GM12878 (cell line): Measurements from ENCODE around the gene FAM118A. TPM values are rescaled to one million over a fixed set of nuclear protein-coding genes. Genes with fewer than 3 reads are reported as not detected.

Experiments used
- ATAC-seq: fragments of 200-7000 bp; cut with Tn5 transposase; 3 replicates; pipeline ENCODE4 v1.9.1; 2020; ENCODE audit warnings: mild to moderate bottlenecking, moderate library complexity
- BruUV-seq: library from RNA; stranded (reverse); fragments of 400-500 nt; replicated peaks from 2 replicates; lab custom pipeline; 2021; lab: Mats Ljungman, UMichigan
- CTCF ChIA-PET: fragments of 300-600 bp; sonication (Branson Sonifier 250); formaldehyde crosslinking; extraction: SDS; loops from one replicate; lab custom pipeline; 2021; ENCODE audit warnings: inconsistent platforms; lab: Yijun Ruan, JAX
- POLR2A ChIA-PET: fragments of 350-600 bp; formaldehyde crosslinking; extraction: SDS; loops from one replicate; lab custom pipeline; 2021; ENCODE audit warnings: inconsistent platforms; lab: Charles Lee
- RAD21 ChIA-PET: fragments of 300-600 bp; sonication (Branson Sonifier 250); formaldehyde crosslinking; loops from one replicate; lab custom pipeline; 2023; ENCODE audit warnings: antibody characterized with exemption; ENCODE audit not compliant: unreplicated experiment; lab: Charles Lee
- SMC1A ChIA-PET: fragments of 300-600 bp; sonication (Branson Sonifier 250); formaldehyde crosslinking; loops from one replicate; lab custom pipeline; 2023; ENCODE audit not compliant: unreplicated experiment, uncharacterized antibody; lab: Charles Lee
- DNase-seq: peaks from one replicate; pipeline ENCODE4 v3.0.0-alpha.2; 2011; ENCODE audit warnings: low read depth, low spot score
- FAIRE-seq: peaks from 3 replicates; lab custom pipeline; 2011; peaks lifted over from hg19 to GRCh38; lab: Jason Lieb, UNC
- H2AFZ ChIP-seq: 2 replicates; pipeline ENCODE4 v1.6.0; 2011; ENCODE audit warnings: low read depth, low read length, control low read depth; ENCODE audit not compliant: control insufficient read depth
- H3K27ac ChIP-seq: 2 replicates; pipeline ENCODE4 v1.5.1; 2011; ENCODE audit warnings: control low read depth; ENCODE audit not compliant: control insufficient read depth, insufficient read depth
- H3K27me3 ChIP-seq, 2 experiments: replicated peaks in 1 of 2; 2 replicates each; pipeline versions ENCODE4 v1.6.0 to v1.6.1; 2011; ENCODE audit warnings: low read length in 1 of 2; ENCODE audit not compliant: control insufficient read depth in 2 of 2, insufficient read depth in 2 of 2
- H3K36me3 ChIP-seq, 2 experiments: 2 replicates each; pipeline ENCODE4 v1.5.1; 2011; ENCODE audit warnings: low read length in 1 of 2; ENCODE audit not compliant: control insufficient read depth in 2 of 2, insufficient read depth in 2 of 2
- H3K4me1 ChIP-seq: 2 replicates; pipeline ENCODE4 v1.6.1; 2011; ENCODE audit warnings: mild to moderate bottlenecking, low read length, moderate library complexity, mixed read lengths; ENCODE audit not compliant: control insufficient read depth, insufficient read depth
- H3K4me2 ChIP-seq: 2 replicates; pipeline ENCODE4 v1.6.0; 2011; ENCODE audit warnings: control low read depth; ENCODE audit not compliant: control insufficient read depth, insufficient read depth
- H3K4me3 ChIP-seq: fragments of 200-600 bp; sonication (generic); 2 replicates; pipeline ENCODE4 v1.5.1; 2016
- H3K79me2 ChIP-seq: 2 replicates; pipeline ENCODE4 v1.6.0; 2011; ENCODE audit warnings: low read length; ENCODE audit not compliant: control insufficient read depth, insufficient read depth
- H3K9ac ChIP-seq: 2 replicates; pipeline ENCODE4 v1.8.0; 2011; ENCODE audit warnings: low read length, control low read depth, mixed read lengths; ENCODE audit not compliant: control insufficient read depth, insufficient read depth
- H3K9me3 ChIP-seq: replicated peaks from 3 replicates; pipeline ENCODE4 v1.5.1; 2011; ENCODE audit warnings: mild to moderate bottlenecking, low read length; ENCODE audit not compliant: control insufficient read depth, insufficient read depth
- H4K20me1 ChIP-seq: 2 replicates; pipeline ENCODE4 v1.6.0; 2011; ENCODE audit not compliant: control insufficient read depth, insufficient read depth
- ATF7 ChIP-seq: fragments of 450-650 bp; IDR thresholded peaks from 2 replicates; pipeline ENCODE4 v1.6.1; 2016; ENCODE audit warnings: low read depth, mild to moderate bottlenecking
- FOS ChIP-seq: IDR thresholded peaks from 3 replicates; pipeline ENCODE4 v1.6.1; 2011; ENCODE audit warnings: borderline replicate concordance; ENCODE audit not compliant: insufficient read length; ENCODE audit errors: extremely low read depth
- PAX8 ChIP-seq: fragments of 450-650 bp; IDR thresholded peaks from 2 replicates; pipeline ENCODE4 v1.6.1; 2017; ENCODE audit warnings: mild to moderate bottlenecking, moderate library complexity
- SMAD1 ChIP-seq: fragments of 450-650 bp; IDR thresholded peaks from 2 replicates; pipeline ENCODE4 v1.6.1; 2018; ENCODE audit warnings: mild to moderate bottlenecking, low read depth; ENCODE audit not compliant: partially characterized antibody
- ZNF24 ChIP-seq: fragments of 450-650 bp; IDR thresholded peaks from 2 replicates; pipeline ENCODE4 v1.6.1; 2017; ENCODE audit warnings: antibody characterized with exemption, mild to moderate bottlenecking
- ZZZ3 ChIP-seq: IDR thresholded peaks from 2 replicates; pipeline ENCODE4 v1.6.1; 2011; ENCODE audit warnings: low read depth; ENCODE audit not compliant: control insufficient read depth, insufficient read length
- WGBS: methylation state at CpG from one replicate; pipeline ENCODE4 v1.1.6; 2016; ENCODE audit warnings: low lambda C conversion rate; ENCODE audit not compliant: insufficient replicate concordance, insufficient coverage; ENCODE audit errors: missing lambda C conversion rate; 5-methylcytosine and 5-hydroxymethylcytosine counted together
- in situ Hi-C: fragments of 300-500 bp; cut with MboI; formaldehyde crosslinking; loops from 9 replicates; pipeline ENCODE4 v1.14.3; 2018; ENCODE audit warnings: mixed read lengths
- intact Hi-C: fragments of 100-400 bp; cut with micrococcal nuclease; formaldehyde crosslinking; loops from one replicate; pipeline ENCODE4 v1.14.2; 2022; ENCODE audit not compliant: unreplicated experiment
- polyA plus RNA-seq, 11 experiments: library from polyadenylated mRNA; depleted of rRNA in 4 of 11; unstranded in 6 of 11; stranded (reverse) in 5 of 11; fragments of >200 nt; fragmentation: Nextera tagmentation in 4 of 11; fragmentation: Illumina TruSeq in 1 of 11; extraction: Ambion mirVana in 4 of 11; extraction: Trizol in 1 of 11; gene quantifications; 1 replicate in 1 of 11; 2 replicates in 10 of 11; pipeline versions ENCODE4 v1.2.1 to v1.2.3, GENCODE V29; 2011 to 2016; ENCODE audit warnings: inconsistent platforms in 2 of 11, missing spikeins in 2 of 11, low read depth in 1 of 11
- total RNA-seq, 4 experiments: library from RNA; depleted of rRNA in 3 of 4; stranded (reverse); fragments of >200 nt in 3 of 4; fragmentation: Illumina TruSeq in 1 of 4; extraction: Trizol in 1 of 4; gene quantifications; 2 replicates each; pipeline versions ENCODE4 v1.2.1 to v1.2.3, GENCODE V29; 2013 to 2021
- TF ChIP-seq, protein P1 (sequence below): IDR thresholded peaks from 2 replicates; pipeline ENCODE4 v1.6.1; 2011; ENCODE audit warnings: borderline replicate concordance, low read depth, mild to moderate bottlenecking, moderate library complexity, mixed read lengths, low read length; ENCODE audit not compliant: insufficient read depth; ENCODE audit errors: extremely low read length
- TF ChIP-seq, protein P2 (sequence below): IDR thresholded peaks from 2 replicates; pipeline ENCODE4 v1.6.1; 2012; ENCODE audit warnings: low read length, inconsistent platforms
- TF ChIP-seq, protein P3 (sequence below): IDR thresholded peaks from 2 replicates; pipeline ENCODE4 v1.6.1; 2011; ENCODE audit warnings: low read depth, low read length, improper control_type of control experiment, borderline replicate concordance
- TF ChIP-seq, protein P4 (sequence below): fragments of 450-650 bp; IDR thresholded peaks from 2 replicates; pipeline ENCODE4 v1.6.1; 2017; ENCODE audit warnings: mild to moderate bottlenecking, low read depth, inconsistent platforms; ENCODE audit not compliant: poor library complexity, severe bottlenecking

Gene FAM118A
- total and polyA plus RNA-seq, 10 of the 15 experiments (the other 5 are each of a cell fraction or from before 2014, with no cell fraction given) = 17.4 to 332 (median 56.6) TPM

DNA sequence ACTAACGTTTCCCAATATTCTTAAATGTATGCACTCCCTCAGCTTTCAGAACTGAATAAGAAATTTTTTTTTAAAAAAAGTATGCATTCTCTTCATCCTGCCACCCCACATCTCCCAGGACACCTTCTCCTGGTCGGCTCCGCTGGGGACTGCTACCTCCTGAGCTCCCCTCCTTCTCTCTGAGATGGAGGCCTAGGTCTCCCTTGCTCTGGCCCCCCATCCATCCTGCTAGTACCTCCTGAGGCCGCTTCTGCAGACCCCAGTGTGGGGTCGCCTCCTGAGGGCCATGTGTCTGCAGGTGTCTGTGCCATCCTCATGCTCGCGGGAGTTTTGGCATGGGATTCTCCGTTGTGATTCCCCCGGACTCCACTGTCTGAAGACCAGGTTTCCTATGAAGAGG, 27.8 kb downstream of the FAM118A start (continued):
- TF ChIP-seq, protein P1, sequence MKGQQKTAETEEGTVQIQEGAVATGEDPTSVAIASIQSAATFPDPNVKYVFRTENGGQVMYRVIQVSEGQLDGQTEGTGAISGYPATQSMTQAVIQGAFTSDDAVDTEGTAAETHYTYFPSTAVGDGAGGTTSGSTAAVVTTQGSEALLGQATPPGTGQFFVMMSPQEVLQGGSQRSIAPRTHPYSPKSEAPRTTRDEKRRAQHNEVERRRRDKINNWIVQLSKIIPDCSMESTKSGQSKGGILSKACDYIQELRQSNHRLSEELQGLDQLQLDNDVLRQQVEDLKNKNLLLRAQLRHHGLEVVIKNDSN = no peak
- TF ChIP-seq, protein P2, sequence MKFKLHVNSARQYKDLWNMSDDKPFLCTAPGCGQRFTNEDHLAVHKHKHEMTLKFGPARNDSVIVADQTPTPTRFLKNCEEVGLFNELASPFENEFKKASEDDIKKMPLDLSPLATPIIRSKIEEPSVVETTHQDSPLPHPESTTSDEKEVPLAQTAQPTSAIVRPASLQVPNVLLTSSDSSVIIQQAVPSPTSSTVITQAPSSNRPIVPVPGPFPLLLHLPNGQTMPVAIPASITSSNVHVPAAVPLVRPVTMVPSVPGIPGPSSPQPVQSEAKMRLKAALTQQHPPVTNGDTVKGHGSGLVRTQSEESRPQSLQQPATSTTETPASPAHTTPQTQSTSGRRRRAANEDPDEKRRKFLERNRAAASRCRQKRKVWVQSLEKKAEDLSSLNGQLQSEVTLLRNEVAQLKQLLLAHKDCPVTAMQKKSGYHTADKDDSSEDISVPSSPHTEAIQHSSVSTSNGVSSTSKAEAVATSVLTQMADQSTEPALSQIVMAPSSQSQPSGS = no peak
- no peak for TF ChIP-seq SMAD1

DNA sequence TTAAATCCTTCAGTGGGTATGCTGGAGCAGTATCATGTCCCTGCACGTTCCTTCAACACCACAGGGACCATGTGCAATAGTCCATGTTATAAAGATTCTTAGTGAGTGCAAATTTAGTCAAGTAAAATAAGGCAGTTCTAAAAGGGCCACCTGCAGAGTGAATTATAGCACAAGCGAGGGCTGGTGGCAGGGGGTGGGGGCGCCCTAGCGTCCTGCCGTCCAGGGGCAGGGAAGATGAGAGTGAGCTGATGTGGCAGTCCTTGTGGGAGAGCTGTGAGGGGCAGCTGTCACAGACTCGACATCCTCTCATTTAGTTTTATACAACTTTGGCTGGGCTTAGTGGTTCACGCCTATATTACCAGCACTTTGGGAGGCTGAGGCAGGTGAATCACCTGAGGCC, 29.1 kb downstream of the FAM118A start:
- peaks cover 9 to 15% of the 10 kb centered on the region in 2 experiments; a peak in 3 of 4 replicates for H3K36me3 ChIP-seq
- RAD21 ChIA-PET = no interaction called here
- H3K9ac ChIP-seq = no peak overlapping the region
- H3K9me3 ChIP-seq = no peaks in the 10 kb centered on the region
- no peaks in the 10 kb centered on the region for H3K4me1 ChIP-seq
- no peak overlapping the region for H3K27ac ChIP-seq
- ATAC-seq (no peak), FAIRE-seq (no peak), DNase-seq (no peak)
- in situ Hi-C loops (no loop called here), intact Hi-C loops (no loop called here)
- SMC1A ChIA-PET = no interaction called here
- no peak overlapping the region for H3K4me2 ChIP-seq
- TF ChIP-seq FOS = no peak
- no peak for TF ChIP-seq PAX8
- TF ChIP-seq, protein P3, sequence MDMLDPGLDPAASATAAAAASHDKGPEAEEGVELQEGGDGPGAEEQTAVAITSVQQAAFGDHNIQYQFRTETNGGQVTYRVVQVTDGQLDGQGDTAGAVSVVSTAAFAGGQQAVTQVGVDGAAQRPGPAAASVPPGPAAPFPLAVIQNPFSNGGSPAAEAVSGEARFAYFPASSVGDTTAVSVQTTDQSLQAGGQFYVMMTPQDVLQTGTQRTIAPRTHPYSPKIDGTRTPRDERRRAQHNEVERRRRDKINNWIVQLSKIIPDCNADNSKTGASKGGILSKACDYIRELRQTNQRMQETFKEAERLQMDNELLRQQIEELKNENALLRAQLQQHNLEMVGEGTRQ = no peak
- TF ChIP-seq ZZZ3 = no peak
- TF ChIP-seq, protein P4, sequence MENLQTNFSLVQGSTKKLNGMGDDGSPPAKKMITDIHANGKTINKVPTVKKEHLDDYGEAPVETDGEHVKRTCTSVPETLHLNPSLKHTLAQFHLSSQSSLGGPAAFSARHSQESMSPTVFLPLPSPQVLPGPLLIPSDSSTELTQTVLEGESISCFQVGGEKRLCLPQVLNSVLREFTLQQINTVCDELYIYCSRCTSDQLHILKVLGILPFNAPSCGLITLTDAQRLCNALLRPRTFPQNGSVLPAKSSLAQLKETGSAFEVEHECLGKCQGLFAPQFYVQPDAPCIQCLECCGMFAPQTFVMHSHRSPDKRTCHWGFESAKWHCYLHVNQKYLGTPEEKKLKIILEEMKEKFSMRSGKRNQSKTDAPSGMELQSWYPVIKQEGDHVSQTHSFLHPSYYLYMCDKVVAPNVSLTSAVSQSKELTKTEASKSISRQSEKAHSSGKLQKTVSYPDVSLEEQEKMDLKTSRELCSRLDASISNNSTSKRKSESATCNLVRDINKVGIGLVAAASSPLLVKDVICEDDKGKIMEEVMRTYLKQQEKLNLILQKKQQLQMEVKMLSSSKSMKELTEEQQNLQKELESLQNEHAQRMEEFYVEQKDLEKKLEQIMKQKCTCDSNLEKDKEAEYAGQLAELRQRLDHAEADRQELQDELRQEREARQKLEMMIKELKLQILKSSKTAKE = no peak
- no peak for TF ChIP-seq ZNF24
- no peak for TF ChIP-seq ATF7
- H3K27me3 ChIP-seq = no peaks in the 10 kb centered on the region
- POLR2A ChIA-PET = no interaction called here
- H4K20me1 ChIP-seq = no peaks in the 10 kb centered on the region
- no TSS peak for BruUV-seq
- H3K79me2 ChIP-seq = no peaks in the 10 kb centered on the region
- H3K4me3 ChIP-seq = no peak overlapping the region
- no peak overlapping the region for H2AFZ ChIP-seq
- WGBS = 92% methylated on average over 7 of the region's 7 CpGs
- CTCF ChIA-PET = no interaction called here
